Left lung (tissue), 10 donors: ENCODE data around the gene ETV6. TPM values are rescaled to one million over a fixed set of nuclear protein-coding genes. Genes with fewer than 3 reads are reported as not detected.

ENCODE experiments used
- ATAC-seq: fragments of 200-7000 bp; cut with Tn5 transposase; one replicate; pipeline ENCODE4 v1.9.1; 2020; ENCODE audit warnings: moderate library complexity
- DNase-seq, 4 donors: peaks; one replicate each; pipeline ENCODE4 v3.0.0-alpha.2; 2013 to 2020
- H3K27ac ChIP-seq, 2 donors: fragments of 200-600 bp; sonication (generic) in 1 of 2; one replicate each; pipeline versions ENCODE4 v1.5.0 to v1.8.0; 2020 to 2021
- H3K27me3 ChIP-seq, 2 donors: fragments of 200-600 bp; sonication (generic) in 1 of 2; one replicate each; pipeline versions ENCODE4 v1.5.0 to v1.8.0; 2020 to 2021
- H3K36me3 ChIP-seq, 2 donors: fragments of 200-600 bp; sonication (generic) in 1 of 2; one replicate each; pipeline versions ENCODE4 v1.5.0 to v1.8.0; 2020 to 2021
- H3K4me1 ChIP-seq, 2 donors: fragments of 200-600 bp; one replicate each; pipeline ENCODE4 v1.8.0; 2021
- H3K4me3 ChIP-seq, 2 donors: fragments of 200-600 bp; sonication (generic) in 1 of 2; one replicate each; pipeline versions ENCODE4 v1.5.0 to v1.8.0; 2020 to 2021; ENCODE audit warnings: mild to moderate bottlenecking in 1 of 2
- H3K9me3 ChIP-seq, 2 donors: fragments of 200-600 bp; sonication (generic) in 1 of 2; one replicate each; pipeline versions ENCODE4 v1.5.0 to v1.8.0; 2020 to 2021
- CTCF ChIP-seq, 2 donors: fragments of 200-600 bp; sonication (generic) in 1 of 2; IDR thresholded peaks; one replicate each; pipeline versions ENCODE4 v1.5.0 to v1.8.0; 2021; ENCODE audit warnings: antibody characterized with exemption in 2 of 2
- intact Hi-C, 2 donors: fragments of 100-400 bp; cut with DNase I; formaldehyde crosslinking; loops; one replicate each; pipeline versions ENCODE4 v1.11.2 to v1.14.2; 2022
- polyA plus RNA-seq, 6 donors: library from polyadenylated mRNA; unstranded; fragments of 120-200 nt; gene quantifications; one replicate each; pipeline ENCODE4 v1.2.1, GENCODE V29; 2013; ENCODE audit not compliant: insufficient read length in 6 of 6
- total RNA-seq, 2 donors: library from RNA; stranded (reverse); fragmentation: NEBNext Ultra II Directional; extraction: Animal tissue kit (Norgen Biotek cat#: 25700); gene quantifications; one replicate each; pipeline ENCODE4 v1.2.1, GENCODE V29; 2021
- donor health status: DM: no; HTN: yes; CAD: no.
- donor health status: DM: no; HTN: no; CAD: no.

Gene ETV6
- total and polyA plus RNA-seq, 8 donors, result 16.0 to 44.7 (median 17.1) TPM

DNA sequence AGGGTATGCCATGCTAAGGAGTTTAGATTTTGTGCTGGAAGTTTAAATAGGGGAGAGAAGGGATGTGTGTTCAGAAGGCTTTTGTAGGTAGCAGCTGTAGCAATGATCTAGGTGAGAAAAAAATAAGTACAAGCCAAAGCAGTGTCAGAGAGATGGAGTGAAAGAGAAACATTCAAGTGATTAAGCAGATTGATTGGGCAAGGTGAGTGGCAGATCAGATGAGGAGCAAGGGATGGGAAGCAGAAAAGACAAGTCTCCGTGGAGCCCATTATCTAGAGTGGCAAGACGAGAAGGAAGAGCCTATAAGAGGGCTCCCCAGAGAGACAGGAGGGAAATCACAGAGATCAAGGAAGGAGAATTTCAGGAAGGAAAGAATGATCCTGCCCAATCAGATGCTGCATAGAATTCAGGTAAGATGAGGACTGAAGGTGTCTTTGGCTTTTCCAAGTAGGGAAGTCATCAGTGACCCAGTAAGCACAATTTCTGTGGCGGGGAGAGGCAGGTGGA lies 133.5 kb downstream of the ETV6 start:
- no peak overlapping the region for H3K4me3 ChIP-seq
- no peaks in the 10 kb centered on the region for H3K9me3 ChIP-seq
- H3K4me1 ChIP-seq, result peaks cover 0 to 64% of the 10 kb centered on the region in 2 donors
- no peak for DNase-seq
- no peaks in the 10 kb centered on the region for H3K27me3 ChIP-seq
- no peak for ATAC-seq
- intact Hi-C loops, result no loop called here
- H3K36me3 ChIP-seq, result no peaks in the 10 kb centered on the region
- no peak for TF ChIP-seq CTCF (IDR thresholded peaks at IDR 0.05)
- no peak overlapping the region for H3K27ac ChIP-seq

GRCh38 chr12:11785712-11786111 lies 136.2 kb downstream of the ETV6 start:
- H3K4me1 ChIP-seq, result peaks cover 0 to 60% of the 10 kb centered on the region in 2 donors
- H3K9me3 ChIP-seq, result no peaks in the 10 kb centered on the region
- intact Hi-C loops, result no loop called here
- DNase-seq (no peak), ATAC-seq (peak; percentile 53)
- H3K36me3 ChIP-seq, result no peaks in the 10 kb centered on the region
- no peak overlapping the region for H3K4me3 ChIP-seq
- H3K27ac ChIP-seq, result no peak overlapping the region
- no peak for TF ChIP-seq CTCF (IDR thresholded peaks at IDR 0.05)
- H3K27me3 ChIP-seq, result no peaks in the 10 kb centered on the region

DNA sequence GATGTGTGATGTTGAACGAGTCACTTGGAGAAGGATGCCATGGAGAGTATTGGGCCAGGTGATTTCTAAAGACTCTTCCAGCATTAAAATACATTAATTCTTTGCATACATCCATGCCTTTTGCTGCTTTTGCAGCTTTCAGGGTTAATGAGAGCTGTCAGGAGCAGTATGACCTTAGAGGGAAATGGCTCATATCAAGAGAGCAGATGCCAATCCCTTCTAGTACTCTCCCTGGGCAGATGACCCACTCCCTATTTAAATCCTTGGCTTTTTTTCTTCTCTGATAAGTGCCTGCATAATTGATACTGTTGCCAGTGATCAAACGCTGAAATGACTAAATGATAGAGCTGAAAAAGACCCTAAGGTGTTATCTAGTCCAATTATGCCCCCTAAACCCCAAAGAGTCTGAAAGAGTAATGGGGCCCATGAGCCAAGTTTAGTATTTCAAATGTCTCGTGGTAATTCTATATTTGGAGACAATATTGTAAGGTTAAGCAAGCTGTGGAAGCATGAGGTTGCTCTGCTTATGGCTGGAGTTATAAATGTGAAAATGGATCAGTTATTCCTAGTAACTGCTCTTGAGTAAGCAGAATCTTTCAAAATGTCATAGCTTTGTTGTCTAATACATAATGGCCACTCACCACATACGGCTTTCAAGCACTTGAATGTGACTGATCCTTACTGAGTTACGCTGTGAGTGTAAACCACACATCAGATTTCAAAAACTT lies 137.3 kb downstream of the ETV6 start:
- DNase-seq, result no peak
- TF ChIP-seq CTCF (IDR thresholded peaks at IDR 0.05), result no peak
- intact Hi-C loops, result no loop called here
- Histone ChIP-seq H3K27me3 (no peaks in the 10 kb centered on the region), H3K36me3 (peaks cover 0 to 1% of the 10 kb centered on the region in 2 donors), H3K27ac (no peak overlapping the region), H3K4me3 (no peak overlapping the region), H3K9me3 (no peaks in the 10 kb centered on the region), H3K4me1 (peaks cover 0 to 54% of the 10 kb centered on the region in 2 donors)
- no peak for ATAC-seq

GRCh38 chr12:11787437-11787836 lies 138.0 kb downstream of the ETV6 start:
- intact Hi-C loops, result no loop called here
- DNase-seq (no peak), ATAC-seq (no peak)
- no peaks in the 10 kb centered on the region for H3K27me3 ChIP-seq
- peaks cover 0 to 48% of the 10 kb centered on the region in 2 donors for H3K4me1 ChIP-seq
- H3K4me3 ChIP-seq, result no peak overlapping the region
- H3K36me3 ChIP-seq, result peaks cover 0 to 6% of the 10 kb centered on the region in 2 donors
- H3K27ac ChIP-seq, result no peak overlapping the region
- no peak for TF ChIP-seq CTCF (IDR thresholded peaks at IDR 0.05)
- H3K9me3 ChIP-seq, result no peaks in the 10 kb centered on the region

DNA sequence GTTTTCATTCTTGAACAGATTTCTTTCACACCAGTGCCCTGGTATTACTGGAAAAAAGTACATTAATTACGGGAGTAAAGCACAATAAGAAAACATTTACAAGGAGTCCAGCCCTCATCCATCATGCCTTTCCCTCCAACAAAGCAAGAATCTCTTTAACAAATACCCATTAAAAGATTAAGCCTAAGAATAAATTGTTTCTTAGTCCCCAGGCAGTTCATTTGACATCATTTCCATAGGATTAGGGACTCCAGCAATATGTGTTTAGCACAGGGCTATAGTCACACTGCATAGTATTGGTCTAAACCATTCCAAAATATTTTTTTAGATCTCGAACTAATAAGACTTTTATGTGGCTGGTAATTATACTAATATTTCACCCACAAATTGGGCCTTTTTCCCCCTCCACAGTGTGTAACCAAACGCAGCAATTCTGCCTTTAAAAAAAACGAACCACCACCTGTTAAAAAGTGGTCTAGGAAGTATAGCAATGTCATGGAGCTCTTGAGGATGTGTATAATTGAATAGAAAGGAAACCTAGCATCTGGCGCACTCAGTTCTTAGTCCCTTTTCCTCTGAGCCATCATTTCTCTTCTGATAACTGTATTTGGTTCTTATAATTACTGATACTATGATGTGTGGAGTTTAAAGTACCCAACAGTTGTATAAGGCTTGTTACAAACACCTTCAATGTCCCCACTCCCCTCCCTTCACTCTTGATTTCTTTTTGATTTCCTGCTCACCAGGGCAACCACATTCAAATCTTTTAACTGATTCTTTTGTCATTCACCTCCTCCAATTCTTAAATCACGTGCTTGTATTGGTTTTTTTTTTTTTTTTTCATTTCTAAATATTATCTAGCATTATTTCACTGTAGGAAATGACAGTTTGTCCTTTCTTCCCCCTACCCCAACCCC lies 138.7 kb downstream of the ETV6 start:
- Histone ChIP-seq H3K4me3 (no peak overlapping the region), H3K36me3 (peaks cover 0 to 6% of the 10 kb centered on the region in 2 donors), H3K27me3 (no peaks in the 10 kb centered on the region), H3K4me1 (peaks cover 0 to 46% of the 10 kb centered on the region in 2 donors), H3K27ac (no peak overlapping the region), H3K9me3 (no peaks in the 10 kb centered on the region)
- TF ChIP-seq CTCF (IDR thresholded peaks at IDR 0.05), result no peak
- ATAC-seq (no peak), DNase-seq (no peak)
- intact Hi-C loops, result no loop called here
